Esophagus mucosa (tissue), 1 donor: ENCODE results near the gene KRT24. TPM values are rescaled to one million over a fixed set of nuclear protein-coding genes. Genes with fewer than 3 reads are reported as not detected.
A peak's percentile ranks its signal among the peaks of the same experiment; 100 is the strongest.

Experiments used
- ATAC-seq: fragments of 200-7000 bp; cut with Tn5 transposase; one replicate; pipeline ENCODE4 v1.9.1; 2020
- total RNA-seq: library from RNA; stranded (reverse); gene quantifications from one replicate; pipeline ENCODE4 v1.2.4, GENCODE V29; 2023
- donor health status: DM: yes; HTN: yes; CAD: no.

KRT24 gene
- total RNA-seq, 1 donor from 2014 or later, result 10.0 TPM

- ATAC-seq, result peak; percentile 74
Observed at GRCh38 chr17:40694584-40694983, 9.0 kb downstream of the KRT24 start.

GRCh38 chr17:40687106-40687505 lies 16.4 kb downstream of the KRT24 start:
- ATAC-seq, result no peak

GRCh38 chr17:40686192-40686591 lies 17.4 kb downstream of the KRT24 start:
- ATAC-seq, result no peak

- no peak for ATAC-seq
Observed at GRCh38 chr17:40680998-40681397, 22.6 kb downstream of the KRT24 start.

GRCh38 chr17:40679523-40679907 lies 24.0 kb downstream of the KRT24 start:
- no peak for ATAC-seq

GRCh38 chr17:40678902-40679522 lies 24.5 kb downstream of the KRT24 start:
- no peak for ATAC-seq

- ATAC-seq, result no peak
Observed at GRCh38 chr17:40675905-40676304, 27.6 kb downstream of the KRT24 start.

GRCh38 chr17:40672654-40673053 lies 30.9 kb downstream of the KRT24 start:
- ATAC-seq, result no peak

GRCh38 chr17:40671282-40671681 lies 32.3 kb downstream of the KRT24 start:
- ATAC-seq, result no peak

GRCh38 chr17:40666331-40666730 lies 37.2 kb downstream of the KRT24 start:
- no peak for ATAC-seq

GRCh38 chr17:40664582-40665333 lies 38.8 kb downstream of the KRT24 start, which contains the start of gene KRT222:
Gene KRT222 (minus strand): TSS chr17:40665177. CDS start chr17:40665099, 78 bp downstream.
- no peak for ATAC-seq

GRCh38 chr17:40663252-40663651 lies 40.3 kb downstream of the KRT24 start:
- ATAC-seq, result no peak

GRCh38 chr17:40659911-40660310 lies 43.6 kb downstream of the KRT24 start:
- ATAC-seq, result no peak

- ATAC-seq, result no peak
Observed at GRCh38 chr17:40658396-40658795, 45.2 kb downstream of the KRT24 start.

GRCh38 chr17:40651939-40652338 lies 51.6 kb downstream of the KRT24 start:
- ATAC-seq, result no peak

- ATAC-seq, result peak; percentile 32
Observed at GRCh38 chr17:40648384-40648968, 55.1 kb downstream of the KRT24 start.

Other genes starting within 250 kb of the KRT24 start
- gene TNS4, start 202.1 kb downstream of the KRT24 start, total RNA-seq, result 52.1 TPM
- 0.48 TPM for gene CCR7, start 138.3 kb downstream of the KRT24 start, total RNA-seq
- gene SMARCE1, start 55.9 kb downstream of the KRT24 start, total RNA-seq, result 51.7 TPM
- gene KRT222, start 38.6 kb downstream of the KRT24 start, total RNA-seq, result 0.20 TPM
- gene KRT25, start 51.6 kb upstream of the KRT24 start, total RNA-seq, result not detected
- not detected for gene KRT26, start 68.4 kb upstream of the KRT24 start, total RNA-seq
- not detected for gene KRT27, start 78.8 kb upstream of the KRT24 start, total RNA-seq
- not detected for gene KRT28, start 96.2 kb upstream of the KRT24 start, total RNA-seq
- 50.3 TPM for gene KRT10, start 118.9 kb upstream of the KRT24 start, total RNA-seq
- gene KRT12, start 163.5 kb upstream of the KRT24 start, total RNA-seq, result not detected
- gene KRT20, start 181.5 kb upstream of the KRT24 start, total RNA-seq, result 0.20 TPM
- 3.1 TPM for gene KRT23, start 233.9 kb upstream of the KRT24 start, total RNA-seq